ENCODE data around the gene FAM200B.

Gene FAM200B

DNA sequence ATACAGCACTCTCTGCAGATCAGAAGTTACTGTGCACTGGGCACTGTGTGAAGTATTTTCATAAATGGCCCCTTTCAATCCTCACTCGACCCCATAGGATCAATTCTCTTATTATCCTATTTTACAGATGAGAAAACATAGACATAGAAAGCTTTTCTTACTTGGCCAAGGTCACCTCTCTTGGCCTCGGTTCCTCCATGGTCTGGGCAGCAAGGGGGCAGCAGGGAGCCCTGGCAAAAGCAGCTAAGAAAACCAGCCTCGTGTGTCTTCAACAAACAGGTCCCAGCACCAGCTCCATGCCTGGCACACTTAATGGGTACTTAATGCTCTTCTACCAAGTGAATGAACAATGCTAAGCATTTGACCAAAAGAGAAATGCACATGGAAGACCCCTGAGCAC lies 55.6 kb downstream of the FAM200B start:
- DNase-seq (ENCODE audit: low read depth), result no peak

DNA sequence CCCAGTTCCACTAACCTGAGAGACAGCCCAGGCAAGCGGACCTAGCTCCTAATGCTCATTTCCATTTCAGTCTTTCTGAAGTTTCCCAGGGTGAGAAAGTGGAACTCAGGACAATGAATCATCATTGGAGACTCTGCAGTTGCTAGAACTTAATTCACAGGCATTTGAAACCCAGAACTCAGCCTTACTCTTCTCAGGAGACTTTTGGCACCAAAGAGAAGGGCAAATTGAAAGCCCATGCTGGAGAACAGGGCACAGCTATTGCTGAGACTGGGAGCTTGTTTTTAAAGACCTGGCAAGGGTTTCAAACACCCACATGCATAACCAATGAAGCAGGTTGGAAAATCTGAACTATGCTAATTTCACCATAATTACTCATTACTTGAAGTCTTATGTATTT lies 57.2 kb downstream of the FAM200B start:
- peak; percentile 63 for DNase-seq (ENCODE audit: low read depth)

Data from iris pigment epithelial cell (primary cell).